Measurements from ENCODE around the gene NELL2.

Gene NELL2

GRCh38 chr12:44592626-44593025 is 283.5 kb downstream of the NELL2 start:
- DNase-seq (ENCODE audit: low spot score), result no peak
- in situ Hi-C loops (cut with MboI; ENCODE audit: low pct_unique_long_range_greater_than_20kb, low sequenced_read_pairs, unreplicated experiment), result no loop called here
- TF ChIP-seq, protein P1, sequence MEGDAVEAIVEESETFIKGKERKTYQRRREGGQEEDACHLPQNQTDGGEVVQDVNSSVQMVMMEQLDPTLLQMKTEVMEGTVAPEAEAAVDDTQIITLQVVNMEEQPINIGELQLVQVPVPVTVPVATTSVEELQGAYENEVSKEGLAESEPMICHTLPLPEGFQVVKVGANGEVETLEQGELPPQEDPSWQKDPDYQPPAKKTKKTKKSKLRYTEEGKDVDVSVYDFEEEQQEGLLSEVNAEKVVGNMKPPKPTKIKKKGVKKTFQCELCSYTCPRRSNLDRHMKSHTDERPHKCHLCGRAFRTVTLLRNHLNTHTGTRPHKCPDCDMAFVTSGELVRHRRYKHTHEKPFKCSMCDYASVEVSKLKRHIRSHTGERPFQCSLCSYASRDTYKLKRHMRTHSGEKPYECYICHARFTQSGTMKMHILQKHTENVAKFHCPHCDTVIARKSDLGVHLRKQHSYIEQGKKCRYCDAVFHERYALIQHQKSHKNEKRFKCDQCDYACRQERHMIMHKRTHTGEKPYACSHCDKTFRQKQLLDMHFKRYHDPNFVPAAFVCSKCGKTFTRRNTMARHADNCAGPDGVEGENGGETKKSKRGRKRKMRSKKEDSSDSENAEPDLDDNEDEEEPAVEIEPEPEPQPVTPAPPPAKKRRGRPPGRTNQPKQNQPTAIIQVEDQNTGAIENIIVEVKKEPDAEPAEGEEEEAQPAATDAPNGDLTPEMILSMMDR (IDR thresholded peaks at IDR 0.05; ENCODE audit: extremely low read depth, insufficient read depth, missing control alignments), result no peak

DNA sequence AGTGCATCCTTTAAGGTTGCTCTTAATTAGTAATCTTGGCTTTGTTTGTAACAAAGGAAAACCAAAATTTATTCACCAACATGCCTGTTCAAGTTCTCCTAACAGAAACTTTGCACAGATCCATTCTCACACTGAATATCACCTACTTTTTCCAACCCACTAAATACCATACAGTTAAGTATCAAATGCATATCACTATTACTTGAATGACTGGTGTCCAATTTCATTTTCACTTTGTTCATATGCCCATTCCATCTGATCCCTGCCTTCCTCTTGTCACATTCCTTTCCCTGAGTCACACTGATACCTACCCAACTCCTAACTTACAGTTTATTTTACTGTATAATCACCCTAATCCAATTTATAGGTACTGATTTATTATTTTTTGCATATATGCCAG is 286.4 kb downstream of the NELL2 start:
- DNase-seq (ENCODE audit: low spot score), result no peak
- in situ Hi-C loops (cut with MboI; ENCODE audit: low pct_unique_long_range_greater_than_20kb, low sequenced_read_pairs, unreplicated experiment), result no loop called here
- TF ChIP-seq, protein P1 (IDR thresholded peaks at IDR 0.05; ENCODE audit: extremely low read depth, insufficient read depth, missing control alignments), result no peak

DNA sequence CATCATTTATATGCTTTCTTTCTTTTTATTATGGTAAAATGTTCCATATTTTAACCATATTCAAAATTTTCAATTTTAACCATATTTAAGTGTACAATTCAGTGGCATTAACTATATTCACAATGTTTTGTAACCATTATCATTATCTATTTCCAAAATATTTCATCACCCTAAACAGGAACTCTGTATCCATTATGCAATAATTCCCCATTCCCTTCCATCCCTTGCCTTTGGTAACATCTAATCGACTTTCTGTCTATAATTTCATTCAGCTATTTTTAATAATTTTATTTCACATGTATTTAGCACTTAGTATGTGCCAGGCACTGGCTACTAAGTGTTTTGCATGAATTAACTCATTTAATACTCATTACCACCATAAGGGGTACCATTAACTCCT is 287.5 kb downstream of the NELL2 start:
- no peak for DNase-seq (ENCODE audit: low spot score)
- TF ChIP-seq, protein P1 (IDR thresholded peaks at IDR 0.05; ENCODE audit: extremely low read depth, insufficient read depth, missing control alignments), result no peak
- in situ Hi-C loops (cut with MboI; ENCODE audit: low pct_unique_long_range_greater_than_20kb, low sequenced_read_pairs, unreplicated experiment), result no loop called here

DNA sequence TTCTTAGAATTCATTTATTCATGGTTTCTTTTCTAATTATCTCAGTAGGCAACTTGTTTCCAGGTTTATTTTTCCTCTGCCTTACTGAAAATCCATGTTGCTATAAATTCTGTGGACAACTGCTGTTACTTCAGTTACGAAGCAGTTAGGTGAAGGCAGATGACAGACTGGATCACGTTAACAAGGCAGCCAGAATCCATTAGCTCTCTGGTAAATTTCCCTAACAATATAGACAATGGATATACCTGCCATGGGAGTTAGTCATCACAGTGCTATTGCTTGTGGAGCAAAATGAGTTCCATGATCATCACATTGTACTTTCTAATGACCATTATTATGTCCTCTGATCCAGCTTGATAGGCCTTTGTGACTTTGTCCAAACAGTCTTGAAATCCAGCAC is 291.5 kb downstream of the NELL2 start:
- TF ChIP-seq, protein P1 (IDR thresholded peaks at IDR 0.05; ENCODE audit: extremely low read depth, insufficient read depth, missing control alignments), result no peak
- no peak for DNase-seq (ENCODE audit: low spot score)
- in situ Hi-C loops (cut with MboI; ENCODE audit: low pct_unique_long_range_greater_than_20kb, low sequenced_read_pairs, unreplicated experiment), result no loop called here

DNA sequence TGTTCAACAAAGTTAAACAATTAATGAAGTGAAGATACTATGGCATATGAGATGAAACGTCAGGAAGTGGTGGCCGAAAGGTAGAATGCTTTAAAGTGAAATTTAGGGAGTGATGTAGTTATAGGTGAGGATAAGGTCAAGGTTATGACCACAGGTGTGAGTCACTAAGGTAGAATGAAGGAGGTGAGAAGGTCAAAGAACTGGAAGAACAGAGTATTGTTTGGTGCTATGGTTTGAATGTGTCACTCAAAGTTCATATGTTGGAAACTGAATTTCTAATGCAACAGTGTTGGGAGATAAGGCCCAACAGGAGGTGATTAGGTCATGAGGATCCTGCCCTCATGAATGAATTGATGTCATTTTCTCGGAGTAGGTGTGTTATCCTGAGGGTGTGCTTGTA is 293.6 kb downstream of the NELL2 start:
- in situ Hi-C loops (cut with MboI; ENCODE audit: low pct_unique_long_range_greater_than_20kb, low sequenced_read_pairs, unreplicated experiment), result no loop called here
- DNase-seq (ENCODE audit: low spot score), result no peak
- TF ChIP-seq, protein P1 (IDR thresholded peaks at IDR 0.05; ENCODE audit: extremely low read depth, insufficient read depth, missing control alignments), result no peak

DNA sequence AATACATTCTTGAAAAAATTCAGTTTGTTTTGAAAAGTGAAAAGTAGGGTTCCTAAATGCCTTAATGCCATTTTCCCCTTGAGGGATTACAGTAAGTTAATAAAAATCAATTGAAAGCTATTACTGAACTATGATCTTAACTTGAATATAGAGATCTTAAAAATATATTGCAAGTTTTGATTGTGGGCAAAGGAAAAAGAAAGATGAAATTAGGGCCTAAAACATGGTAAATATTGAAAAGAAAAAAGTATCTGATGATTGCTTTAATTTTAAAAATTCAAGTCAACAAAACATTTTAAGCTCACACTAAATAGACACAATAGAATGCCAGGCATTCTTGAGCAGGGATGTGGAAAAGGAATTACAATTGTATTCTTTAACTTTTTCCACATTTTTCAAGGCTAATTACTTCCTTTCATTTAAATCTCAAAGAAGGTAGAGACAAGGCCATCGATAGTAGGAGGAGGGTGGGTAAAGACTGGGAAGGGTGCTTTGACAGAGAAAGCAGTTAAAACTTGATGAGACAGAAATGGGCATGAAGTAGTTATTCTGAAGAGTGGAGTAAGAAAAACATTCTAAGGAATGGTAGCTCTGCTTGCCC is 294.4 kb downstream of the NELL2 start:
- in situ Hi-C loops (cut with MboI; ENCODE audit: low pct_unique_long_range_greater_than_20kb, low sequenced_read_pairs, unreplicated experiment), result no loop called here
- TF ChIP-seq, protein P1 (IDR thresholded peaks at IDR 0.05; ENCODE audit: extremely low read depth, insufficient read depth, missing control alignments), result no peak
- no peak for DNase-seq (ENCODE audit: low spot score)

DNA sequence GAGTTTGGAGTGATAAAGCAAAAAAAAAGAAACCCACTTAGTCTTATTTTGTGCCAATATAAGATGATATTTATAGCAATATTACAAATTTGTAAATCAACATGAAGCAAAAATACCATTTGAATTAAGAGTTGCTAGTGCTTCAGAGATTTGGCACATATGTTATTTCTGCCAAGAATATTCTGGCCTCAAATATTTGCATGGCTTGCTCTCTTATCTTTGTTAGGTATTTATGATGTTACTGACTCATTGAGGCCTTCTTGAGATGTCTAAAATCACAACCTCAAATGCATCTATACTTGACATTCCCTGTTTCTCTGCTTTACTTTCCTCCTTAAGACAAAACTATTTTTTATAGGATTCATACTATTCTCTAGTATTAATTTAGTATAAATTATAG is 301.5 kb downstream of the NELL2 start:
- in situ Hi-C loops (cut with MboI; ENCODE audit: low pct_unique_long_range_greater_than_20kb, low sequenced_read_pairs, unreplicated experiment), result no loop called here
- TF ChIP-seq, protein P1 (IDR thresholded peaks at IDR 0.05; ENCODE audit: extremely low read depth, insufficient read depth, missing control alignments), result no peak
- no peak for DNase-seq (ENCODE audit: low spot score)

Measured in GM13977 (cell line).